Activated naive CD4-positive, alpha-beta T cell treated with anti-CD3 and anti-CD28 coated beads for 36 hours (primary cell): ENCODE results near the gene METTL22. TPM values are rescaled to one million over a fixed set of nuclear protein-coding genes. Genes with fewer than 3 reads are reported as not detected.

Experiments used
- CTCF ChIA-PET: fragments of 350-600 bp; sonication (Branson Sonifier 250); formaldehyde crosslinking; loops from one replicate; lab custom pipeline; 2021; ENCODE audit warnings: antibody characterized with exemption; lab: Charles Lee
- DNase-seq: peaks from one replicate; pipeline ENCODE4 v3.0.0-alpha.2; 2020
- H3K27ac Mint-ChIP-seq: one replicate; pipeline ENCODE4 v1.8.0; 2021; ENCODE audit warnings: mild to moderate bottlenecking, mixed read lengths
- H3K27me3 Mint-ChIP-seq: one replicate; pipeline ENCODE4 v1.8.0; 2021; ENCODE audit warnings: low read depth, mixed read lengths
- H3K36me3 Mint-ChIP-seq: one replicate; pipeline ENCODE4 v1.8.0; 2021; ENCODE audit warnings: low read depth, mixed read lengths
- H3K4me1 Mint-ChIP-seq: one replicate; pipeline ENCODE4 v1.8.0; 2021; ENCODE audit warnings: low read depth, mixed read lengths
- H3K4me3 Mint-ChIP-seq: one replicate; pipeline ENCODE4 v1.8.0; 2021; ENCODE audit warnings: mild to moderate bottlenecking, moderate library complexity, mixed read lengths
- H3K9me3 Mint-ChIP-seq: one replicate; pipeline ENCODE4 v1.8.0; 2021; ENCODE audit warnings: mixed read lengths
- intact Hi-C: fragments of 100-400 bp; cut with micrococcal nuclease; formaldehyde crosslinking; loops from one replicate; pipeline ENCODE4 v1.15.1; 2023
- total RNA-seq, 2 experiments: library from RNA; stranded (reverse); gene quantifications; one replicate each; pipeline ENCODE4 v1.2.3, GENCODE V29; 2021

The METTL22 gene
- total RNA-seq, 2 experiments from 2014 or later = 43.2 to 48.4 TPM

GRCh38 chr16:8676737-8677375, 55.4 kb downstream of the METTL22 start:
- Mint-ChIP-seq H3K9me3 (peaks cover 6% of the 10 kb centered on the region), H3K36me3 (peaks cover 1% of the 10 kb centered on the region), H3K27ac (no peak overlapping the region), H3K4me3 (no peak overlapping the region), H3K4me1 (peaks cover 17% of the 10 kb centered on the region), H3K27me3 (no peaks in the 10 kb centered on the region)
- DNase-seq = no peak
- CTCF ChIA-PET = no interaction called here
- intact Hi-C loops = no loop called here

GRCh38 chr16:8677481-8677880, 56.0 kb downstream of the METTL22 start:
- CTCF ChIA-PET = no interaction called here
- Mint-ChIP-seq H3K9me3 (peaks cover 6% of the 10 kb centered on the region), H3K4me1 (peaks cover 17% of the 10 kb centered on the region), H3K27ac (no peak overlapping the region), H3K27me3 (no peaks in the 10 kb centered on the region), H3K4me3 (no peak overlapping the region), H3K36me3 (peaks cover 1% of the 10 kb centered on the region)
- DNase-seq = no peak
- intact Hi-C loops = no loop called here

GRCh38 chr16:8678068-8678927, 56.8 kb downstream of the METTL22 start:
- H3K9me3 Mint-ChIP-seq = peaks cover 6% of the 10 kb centered on the region

GRCh38 chr16:8679151-8679550, 57.7 kb downstream of the METTL22 start:
- H3K4me3 Mint-ChIP-seq = no peak overlapping the region
- peaks cover 11% of the 10 kb centered on the region for H3K4me1 Mint-ChIP-seq
- H3K27me3 Mint-ChIP-seq = no peaks in the 10 kb centered on the region
- H3K36me3 Mint-ChIP-seq = peaks cover 1% of the 10 kb centered on the region
- peaks cover 6% of the 10 kb centered on the region for H3K9me3 Mint-ChIP-seq
- DNase-seq = no peak
- intact Hi-C loops = no loop called here
- no peak overlapping the region for H3K27ac Mint-ChIP-seq
- CTCF ChIA-PET = no interaction called here

More at GRCh38 chr16:8678068-8678927, 56.8 kb downstream of the METTL22 start:
- Mint-ChIP-seq H3K36me3 (peaks cover 1% of the 10 kb centered on the region), H3K4me3 (no peak overlapping the region), H3K27me3 (no peaks in the 10 kb centered on the region), H3K27ac (no peak overlapping the region), H3K4me1 (peaks cover 17% of the 10 kb centered on the region)
- CTCF ChIA-PET = no interaction called here
- no peak for DNase-seq
- intact Hi-C loops = no loop called here

- Mint-ChIP-seq H3K36me3 (peaks cover 6% of the 10 kb centered on the region), H3K4me1 (no peaks in the 10 kb centered on the region), H3K27ac (no peak overlapping the region), H3K27me3 (no peaks in the 10 kb centered on the region), H3K9me3 (peaks cover 6% of the 10 kb centered on the region), H3K4me3 (no peak overlapping the region)
- DNase-seq = no peak
- intact Hi-C loops = no loop called here
- CTCF ChIA-PET = no interaction called here
Measured at GRCh38 chr16:8682551-8683259, 61.2 kb downstream of the METTL22 start.

- intact Hi-C loops = no loop called here
- no peaks in the 10 kb centered on the region for H3K4me1 Mint-ChIP-seq
- H3K27ac Mint-ChIP-seq = no peak overlapping the region
- CTCF ChIA-PET = no interaction called here
- peaks cover 6% of the 10 kb centered on the region for H3K36me3 Mint-ChIP-seq
- H3K9me3 Mint-ChIP-seq = peaks cover 6% of the 10 kb centered on the region
- no peaks in the 10 kb centered on the region for H3K27me3 Mint-ChIP-seq
- DNase-seq = no peak
- no peak overlapping the region for H3K4me3 Mint-ChIP-seq
Measured at GRCh38 chr16:8683640-8684039, 62.1 kb downstream of the METTL22 start.

- no peak overlapping the region for H3K27ac Mint-ChIP-seq
- H3K36me3 Mint-ChIP-seq = peaks cover 17% of the 10 kb centered on the region
- H3K4me3 Mint-ChIP-seq = no peak overlapping the region
- no peak for DNase-seq
- CTCF ChIA-PET = interaction anchor here (0.7 kb wide), 1 partner anchor 686 kb away, joined by 3 read pairs; no protein-coding TSS in a partner anchor
- peaks cover 13% of the 10 kb centered on the region for H3K9me3 Mint-ChIP-seq
- no peaks in the 10 kb centered on the region for H3K27me3 Mint-ChIP-seq
- H3K4me1 Mint-ChIP-seq = no peaks in the 10 kb centered on the region
- intact Hi-C loops = no loop called here
Measured at GRCh38 chr16:8685617-8686016, 64.1 kb downstream of the METTL22 start.

- H3K36me3 Mint-ChIP-seq = peaks cover 19% of the 10 kb centered on the region
- no peak overlapping the region for H3K4me3 Mint-ChIP-seq
- CTCF ChIA-PET = interaction anchor here (0.7 kb wide), 1 partner anchor 686 kb away, joined by 3 read pairs; no protein-coding TSS in a partner anchor
- intact Hi-C loops = no loop called here
- no peak overlapping the region for H3K27ac Mint-ChIP-seq
- peaks cover 13% of the 10 kb centered on the region for H3K9me3 Mint-ChIP-seq
- no peak for DNase-seq
- H3K27me3 Mint-ChIP-seq = no peaks in the 10 kb centered on the region
- no peaks in the 10 kb centered on the region for H3K4me1 Mint-ChIP-seq
Measured at GRCh38 chr16:8686031-8686621, 64.6 kb downstream of the METTL22 start.

- intact Hi-C loops = no loop called here
- H3K4me1 Mint-ChIP-seq = no peaks in the 10 kb centered on the region
- H3K9me3 Mint-ChIP-seq = peaks cover 13% of the 10 kb centered on the region
- no peak overlapping the region for H3K27ac Mint-ChIP-seq
- CTCF ChIA-PET = no interaction called here
- no peaks in the 10 kb centered on the region for H3K27me3 Mint-ChIP-seq
- H3K4me3 Mint-ChIP-seq = no peak overlapping the region
- DNase-seq = no peak
- peaks cover 19% of the 10 kb centered on the region for H3K36me3 Mint-ChIP-seq
Measured at GRCh38 chr16:8686879-8687278, 65.4 kb downstream of the METTL22 start.

- Mint-ChIP-seq H3K4me1 (no peaks in the 10 kb centered on the region), H3K27ac (no peak overlapping the region), H3K36me3 (peaks cover 20% of the 10 kb centered on the region), H3K4me3 (no peak overlapping the region), H3K27me3 (no peaks in the 10 kb centered on the region), H3K9me3 (peaks cover 13% of the 10 kb centered on the region)
- CTCF ChIA-PET = no interaction called here
- intact Hi-C loops = no loop called here
- DNase-seq = no peak
Measured at GRCh38 chr16:8689686-8690085, 68.2 kb downstream of the METTL22 start.

GRCh38 chr16:8691728-8692127, 70.2 kb downstream of the METTL22 start:
- H3K27ac Mint-ChIP-seq = no peak overlapping the region
- intact Hi-C loops = no loop called here
- peaks cover 18% of the 10 kb centered on the region for H3K36me3 Mint-ChIP-seq
- no peaks in the 10 kb centered on the region for H3K4me1 Mint-ChIP-seq
- CTCF ChIA-PET = no interaction called here
- H3K27me3 Mint-ChIP-seq = no peaks in the 10 kb centered on the region
- no peak for DNase-seq
- H3K9me3 Mint-ChIP-seq = peaks cover 13% of the 10 kb centered on the region
- H3K4me3 Mint-ChIP-seq = no peak overlapping the region
